ENCODE results near the gene CLDN24. TPM values are rescaled to one million over a fixed set of nuclear protein-coding genes. Genes with fewer than 3 reads are reported as not detected.

CLDN24 gene
- total and polyA plus RNA-seq, 4 donors, result 0.08 TPM; not detected in 3

GRCh38 chr4:183289688-183290087 is 32.5 kb downstream of the CLDN24 start:
- TF ChIP-seq, protein P1, sequence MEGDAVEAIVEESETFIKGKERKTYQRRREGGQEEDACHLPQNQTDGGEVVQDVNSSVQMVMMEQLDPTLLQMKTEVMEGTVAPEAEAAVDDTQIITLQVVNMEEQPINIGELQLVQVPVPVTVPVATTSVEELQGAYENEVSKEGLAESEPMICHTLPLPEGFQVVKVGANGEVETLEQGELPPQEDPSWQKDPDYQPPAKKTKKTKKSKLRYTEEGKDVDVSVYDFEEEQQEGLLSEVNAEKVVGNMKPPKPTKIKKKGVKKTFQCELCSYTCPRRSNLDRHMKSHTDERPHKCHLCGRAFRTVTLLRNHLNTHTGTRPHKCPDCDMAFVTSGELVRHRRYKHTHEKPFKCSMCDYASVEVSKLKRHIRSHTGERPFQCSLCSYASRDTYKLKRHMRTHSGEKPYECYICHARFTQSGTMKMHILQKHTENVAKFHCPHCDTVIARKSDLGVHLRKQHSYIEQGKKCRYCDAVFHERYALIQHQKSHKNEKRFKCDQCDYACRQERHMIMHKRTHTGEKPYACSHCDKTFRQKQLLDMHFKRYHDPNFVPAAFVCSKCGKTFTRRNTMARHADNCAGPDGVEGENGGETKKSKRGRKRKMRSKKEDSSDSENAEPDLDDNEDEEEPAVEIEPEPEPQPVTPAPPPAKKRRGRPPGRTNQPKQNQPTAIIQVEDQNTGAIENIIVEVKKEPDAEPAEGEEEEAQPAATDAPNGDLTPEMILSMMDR (IDR thresholded peaks at IDR 0.05; ENCODE audit: control extremely low read depth, extremely low read depth), result no peak
- 95 to 96% methylated on average over 5 of the region's 5 CpGs for WGBS, 2 donors
- H3K4me3 ChIP-seq, result no peak overlapping the region
- no peaks in the 10 kb centered on the region for H3K27me3 ChIP-seq (ENCODE audit: control insufficient read depth in 3 of 3, insufficient read depth in 3 of 3, low read length in 2 of 3)
- ATAC-seq (ENCODE audit: insufficient read depth, low FRiP score), result no peak
- H3K9ac ChIP-seq (ENCODE audit: insufficient read depth in 1 of 2, low read length in 2 of 2), result no peak overlapping the region
- H3K9me3 ChIP-seq (ENCODE audit: control insufficient read depth in 4 of 4, insufficient read depth in 3 of 4, low read length in 3 of 4), result no peaks in the 10 kb centered on the region
- no peak for DNase-seq
- H3K36me3 ChIP-seq (ENCODE audit: control insufficient read depth in 4 of 4, insufficient read depth in 4 of 4, low read length in 4 of 4), result peaks cover 21 to 39% (median 30%) of the 10 kb centered on the region in 4 donors
- no peak overlapping the region for H3K27ac ChIP-seq (ENCODE audit: low read depth in 1 of 2, low read length in 1 of 2)
- H3K4me1 ChIP-seq (ENCODE audit: control insufficient read depth in 5 of 5, insufficient read depth in 5 of 5, low read length in 5 of 5), result peaks cover 0 to 9% (median 0%) of the 10 kb centered on the region in 5 donors

DNA sequence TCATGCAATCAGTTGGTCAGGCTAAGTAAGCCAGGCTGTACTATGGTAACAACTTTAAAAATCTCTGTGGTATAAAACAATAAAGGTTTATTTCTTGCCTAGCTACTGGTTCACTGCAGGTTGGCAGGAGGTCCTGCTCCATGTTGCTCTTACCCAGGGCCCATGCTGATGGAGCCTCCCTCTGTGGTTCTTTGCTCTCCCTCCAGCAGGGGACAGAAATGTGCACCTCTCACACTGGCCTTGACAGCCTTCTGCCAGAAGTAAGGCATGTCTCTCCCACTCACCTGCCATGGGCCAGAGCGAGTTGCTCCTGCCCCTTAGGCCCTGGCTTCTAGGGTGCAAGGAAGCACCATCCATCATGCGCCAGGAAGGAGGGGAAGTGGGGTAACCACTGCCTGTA is 33.3 kb downstream of the CLDN24 start:
- DNase-seq (no peak), ATAC-seq (ENCODE audit: insufficient read depth, low FRiP score) (no peak)
- Histone ChIP-seq H3K9me3 (ENCODE audit: control insufficient read depth in 4 of 4, insufficient read depth in 3 of 4, low read length in 3 of 4) (no peaks in the 10 kb centered on the region), H3K4me1 (ENCODE audit: control insufficient read depth in 5 of 5, insufficient read depth in 5 of 5, low read length in 5 of 5) (peaks cover 0 to 9% (median 2%) of the 10 kb centered on the region in 5 donors), H3K9ac (ENCODE audit: insufficient read depth in 1 of 2, low read length in 2 of 2) (no peak overlapping the region), H3K36me3 (ENCODE audit: control insufficient read depth in 4 of 4, insufficient read depth in 4 of 4, low read length in 4 of 4) (peaks cover 21 to 42% (median 33%) of the 10 kb centered on the region in 4 donors), H3K27me3 (ENCODE audit: control insufficient read depth in 3 of 3, insufficient read depth in 3 of 3, low read length in 2 of 3) (no peaks in the 10 kb centered on the region), H3K4me3 (no peak overlapping the region), H3K27ac (ENCODE audit: low read depth in 1 of 2, low read length in 1 of 2) (no peak overlapping the region)
- TF ChIP-seq, protein P1 (IDR thresholded peaks at IDR 0.05; ENCODE audit: control extremely low read depth, extremely low read depth), result no peak
- 94 to 95% methylated on average over 2 of the region's 2 CpGs for WGBS, 2 donors

DNA sequence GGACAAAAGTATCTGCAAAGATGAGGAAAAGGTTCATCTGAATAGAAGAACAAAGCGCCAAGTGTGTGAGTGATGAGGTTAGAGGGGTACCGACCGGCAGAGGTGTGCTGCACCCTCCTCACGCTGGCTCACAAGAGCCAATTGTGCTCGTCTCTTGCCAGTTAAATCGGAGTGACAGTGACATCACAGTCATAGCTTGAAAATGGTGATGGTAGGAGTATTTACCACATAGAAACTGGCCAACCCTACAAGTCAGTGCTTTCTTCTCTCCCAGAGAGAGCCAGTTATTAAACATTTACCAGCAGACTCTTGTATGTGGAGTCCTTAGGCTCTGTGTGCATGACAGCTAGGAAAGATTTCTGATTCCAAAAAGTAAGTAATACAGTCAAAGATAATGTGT is 34.5 kb downstream of the CLDN24 start:
- Histone ChIP-seq H3K9me3 (ENCODE audit: control insufficient read depth in 4 of 4, insufficient read depth in 3 of 4, low read length in 3 of 4) (no peaks in the 10 kb centered on the region), H3K9ac (ENCODE audit: insufficient read depth in 1 of 2, low read length in 2 of 2) (no peak overlapping the region), H3K27ac (ENCODE audit: low read depth in 1 of 2, low read length in 1 of 2) (no peak overlapping the region), H3K4me3 (no peak overlapping the region), H3K27me3 (ENCODE audit: control insufficient read depth in 3 of 3, insufficient read depth in 3 of 3, low read length in 2 of 3) (no peaks in the 10 kb centered on the region), H3K36me3 (ENCODE audit: control insufficient read depth in 4 of 4, insufficient read depth in 4 of 4, low read length in 4 of 4) (peaks cover 21 to 52% (median 35%) of the 10 kb centered on the region in 4 donors), H3K4me1 (ENCODE audit: control insufficient read depth in 5 of 5, insufficient read depth in 5 of 5, low read length in 5 of 5) (peaks cover 0 to 9% (median 2%) of the 10 kb centered on the region in 5 donors)
- TF ChIP-seq, protein P1 (IDR thresholded peaks at IDR 0.05; ENCODE audit: control extremely low read depth, extremely low read depth), result no peak
- DNase-seq, result no peak
- ATAC-seq (ENCODE audit: insufficient read depth, low FRiP score), result no peak
- WGBS, 2 donors, result 85 to 90% methylated on average over 6 of the region's 6 CpGs

GRCh38 chr4:183287309-183287659 is 34.9 kb downstream of the CLDN24 start:
- Histone ChIP-seq H3K27ac (ENCODE audit: low read depth in 1 of 2, low read length in 1 of 2) (no peak overlapping the region), H3K36me3 (ENCODE audit: control insufficient read depth in 4 of 4, insufficient read depth in 4 of 4, low read length in 4 of 4) (peaks cover 21 to 54% (median 39%) of the 10 kb centered on the region in 4 donors)
- ATAC-seq (ENCODE audit: insufficient read depth, low FRiP score), result no peak

More at GRCh38 chr4:183287309-183287659, 34.9 kb downstream of the CLDN24 start:
- peaks cover 0 to 9% (median 2%) of the 10 kb centered on the region in 5 donors for H3K4me1 ChIP-seq (ENCODE audit: control insufficient read depth in 5 of 5, insufficient read depth in 5 of 5, low read length in 5 of 5)
- no peak overlapping the region for H3K4me3 ChIP-seq
- 69 to 87% methylated on average over 2 of the region's 2 CpGs for WGBS, 2 donors
- H3K9me3 ChIP-seq (ENCODE audit: control insufficient read depth in 4 of 4, insufficient read depth in 3 of 4, low read length in 3 of 4), result no peaks in the 10 kb centered on the region
- TF ChIP-seq, protein P1 (IDR thresholded peaks at IDR 0.05; ENCODE audit: control extremely low read depth, extremely low read depth), result no peak
- DNase-seq, result no peak
- no peak overlapping the region for H3K9ac ChIP-seq (ENCODE audit: insufficient read depth in 1 of 2, low read length in 2 of 2)
- no peaks in the 10 kb centered on the region for H3K27me3 ChIP-seq (ENCODE audit: control insufficient read depth in 3 of 3, insufficient read depth in 3 of 3, low read length in 2 of 3)

All from lung (tissue), 12 donors.